GM23338 (cell line): ENCODE measurements around the gene CTAGE1. TPM values are rescaled to one million over a fixed set of nuclear protein-coding genes. Genes with fewer than 3 reads are reported as not detected.

ENCODE experiments used
- ATAC-seq: fragments of 200-7000 bp; cut with Tn5 transposase; 3 replicates; pipeline ENCODE4 v1.9.1; 2020
- DNase-seq: peaks from one replicate; pipeline ENCODE4 v3.0.0-alpha.2; 2015; ENCODE audit warnings: low spot score
- H2AFZ ChIP-seq: fragments of 200-600 bp; sonication (generic); 2 replicates; pipeline ENCODE4 v1.8.0; 2016; ENCODE audit warnings: antibody characterized with exemption, mild to moderate bottlenecking, moderate library complexity
- H3F3A ChIP-seq: fragments of 200-600 bp; sonication (generic); replicated peaks from 2 replicates; pipeline ENCODE4 v1.8.0; 2017; ENCODE audit warnings: antibody characterized with exemption, mixed run types, low read depth
- H3K27ac ChIP-seq: fragments of 200-600 bp; sonication (generic); 2 replicates; pipeline ENCODE4 v1.6.1; 2016; ENCODE audit warnings: low read depth
- H3K27me3 ChIP-seq: fragments of 200-600 bp; sonication (generic); 2 replicates; pipeline ENCODE4 v1.8.0; 2016; ENCODE audit warnings: mild to moderate bottlenecking, mixed run types, moderate library complexity; ENCODE audit not compliant: insufficient read depth
- H3K36me3 ChIP-seq: fragments of 200-600 bp; sonication (generic); 2 replicates; pipeline ENCODE4 v1.8.0; 2016; ENCODE audit warnings: mild to moderate bottlenecking; ENCODE audit not compliant: insufficient read depth
- H3K4me1 ChIP-seq: fragments of 200-600 bp; sonication (generic); 2 replicates; pipeline ENCODE4 v1.8.0; 2016; ENCODE audit warnings: mild to moderate bottlenecking, moderate library complexity; ENCODE audit not compliant: insufficient read depth
- H3K4me2 ChIP-seq: fragments of 200-600 bp; sonication (generic); 2 replicates; pipeline ENCODE4 v1.7.1; 2017; ENCODE audit warnings: mixed run types
- H3K4me3 ChIP-seq: fragments of 200-600 bp; sonication (generic); 2 replicates; pipeline ENCODE4 v1.6.1; 2016; ENCODE audit warnings: mixed run types
- H3K79me2 ChIP-seq: fragments of 200-600 bp; sonication (generic); replicated peaks from 2 replicates; pipeline ENCODE4 v1.8.0; 2017; ENCODE audit warnings: mild to moderate bottlenecking; ENCODE audit not compliant: insufficient read depth
- H3K9me2 ChIP-seq: fragments of 200-600 bp; sonication (generic); 2 replicates; pipeline ENCODE4 v1.8.0; 2017; ENCODE audit not compliant: insufficient read depth
- H4K20me1 ChIP-seq: fragments of 200-600 bp; sonication (generic); replicated peaks from 2 replicates; pipeline ENCODE4 v1.8.0; 2017; ENCODE audit warnings: mild to moderate bottlenecking; ENCODE audit not compliant: insufficient read depth
- H3K27ac Mint-ChIP-seq: 2 replicates; pipeline ENCODE4 v1.8.0; 2020; ENCODE audit warnings: inconsistent platforms, mild to moderate bottlenecking, moderate library complexity, mixed read lengths
- H3K27me3 Mint-ChIP-seq: 3 replicates; pipeline ENCODE4 v1.8.0; 2022; ENCODE audit warnings: low read depth, mild to moderate bottlenecking, moderate library complexity, mixed read lengths, inconsistent platforms; ENCODE audit not compliant: insufficient read depth, poor library complexity
- H3K36me3 Mint-ChIP-seq: 3 replicates; pipeline ENCODE4 v1.8.0; 2021; ENCODE audit warnings: low read depth, mild to moderate bottlenecking, inconsistent platforms, moderate library complexity, mixed read lengths
- H3K4me1 Mint-ChIP-seq: 3 replicates; pipeline ENCODE4 v1.8.0; 2020; ENCODE audit warnings: mild to moderate bottlenecking, inconsistent platforms, mixed read lengths
- H3K4me3 Mint-ChIP-seq: 3 replicates; pipeline ENCODE4 v1.8.0; 2021; ENCODE audit warnings: moderate library complexity, mild to moderate bottlenecking, inconsistent platforms, mixed read lengths
- H3K9me3 Mint-ChIP-seq: 3 replicates; pipeline ENCODE4 v1.8.0; 2020; ENCODE audit warnings: moderate library complexity, mild to moderate bottlenecking, inconsistent platforms, mixed read lengths
- CREB1 ChIP-seq: fragments of 250-450 bp; sonication (Bioruptor Pico); IDR thresholded peaks from 2 replicates; pipeline ENCODE4 v1.5.0; 2020; ENCODE audit warnings: low read depth, mild to moderate bottlenecking, moderate library complexity
- EZH2 ChIP-seq: fragments of 200-600 bp; sonication (generic); IDR thresholded peaks from one replicate; pipeline ENCODE4 v1.8.0; 2017; ENCODE audit warnings: antibody characterized with exemption, mild to moderate bottlenecking, low read depth; ENCODE audit not compliant: unreplicated experiment
- EZH2phosphoT487 ChIP-seq: fragments of 200-600 bp; sonication (generic); IDR thresholded peaks from one replicate; pipeline ENCODE4 v1.8.1; 2018; ENCODE audit warnings: antibody characterized with exemption; ENCODE audit not compliant: unreplicated experiment
- JUNB ChIP-seq: IDR thresholded peaks from one replicate; pipeline ENCODE4 v1.6.1; 2016; ENCODE audit warnings: antibody characterized with exemption; ENCODE audit not compliant: unreplicated experiment
- NANOG ChIP-seq: IDR thresholded peaks from 2 replicates; pipeline ENCODE4 v1.6.1; 2016; ENCODE audit warnings: antibody characterized with exemption, borderline replicate concordance
- POLR2AphosphoS5 ChIP-seq: IDR thresholded peaks from 2 replicates; pipeline ENCODE4 v1.6.1; 2016; ENCODE audit warnings: antibody characterized with exemption, low read depth
- REST ChIP-seq: IDR thresholded peaks from one replicate; pipeline ENCODE4 v1.6.1; 2018; ENCODE audit warnings: antibody characterized with exemption; ENCODE audit not compliant: unreplicated experiment
- STAT1 ChIP-seq: IDR thresholded peaks from one replicate; pipeline ENCODE4 v1.6.1; 2016; ENCODE audit warnings: antibody characterized with exemption; ENCODE audit not compliant: unreplicated experiment
- ZNF114 ChIP-seq: fragments of 250-450 bp; sonication (Bioruptor Pico); IDR thresholded peaks from 2 replicates; pipeline ENCODE4 v1.5.0; 2020; ENCODE audit warnings: mild to moderate bottlenecking, moderate library complexity
- ZNF331 ChIP-seq: fragments of 250-450 bp; sonication (Bioruptor Pico); IDR thresholded peaks from 2 replicates; pipeline ENCODE4 v1.5.0; 2020; ENCODE audit warnings: low read depth, mild to moderate bottlenecking, moderate library complexity
- ZNF462 ChIP-seq: fragments of 250-450 bp; sonication (Bioruptor Pico); IDR thresholded peaks from 2 replicates; pipeline ENCODE4 v1.5.0; 2020; ENCODE audit warnings: mild to moderate bottlenecking, moderate library complexity
- polyA plus RNA-seq: library from polyadenylated mRNA; unstranded; fragments of >200 nt; fragmentation: Nextera tagmentation; extraction: Ambion mirVana; gene quantifications from 2 replicates; pipeline ENCODE4 v1.2.1, GENCODE V29; 2016
- total RNA-seq: library from RNA; depleted of rRNA; stranded (reverse); fragments of >200 nt; shearing (Covaris generic); gene quantifications from 2 replicates; pipeline ENCODE4 v1.2.3, GENCODE V29; 2014
- TF ChIP-seq, protein P1 (sequence below): IDR thresholded peaks from 2 replicates; pipeline ENCODE4 v1.6.1; 2016; ENCODE audit warnings: antibody characterized with exemption
- TF ChIP-seq, protein P2 (sequence below), 2 experiments: fragments of 200-600 bp in 1 of 2; sonication (generic) in 1 of 2; conservative IDR thresholded peaks; 2 replicates each; pipeline versions ENCODE4 v1.5.1 to v1.6.1; 2016 to 2017; ENCODE audit warnings: antibody characterized with exemption in 2 of 2, low read depth in 2 of 2, mild to moderate bottlenecking in 2 of 2, moderate library complexity in 1 of 2

CTAGE1 gene
- total and polyA plus RNA-seq, 2 experiments from 2014 or later = 0.03 to 0.06 TPM

DNA sequence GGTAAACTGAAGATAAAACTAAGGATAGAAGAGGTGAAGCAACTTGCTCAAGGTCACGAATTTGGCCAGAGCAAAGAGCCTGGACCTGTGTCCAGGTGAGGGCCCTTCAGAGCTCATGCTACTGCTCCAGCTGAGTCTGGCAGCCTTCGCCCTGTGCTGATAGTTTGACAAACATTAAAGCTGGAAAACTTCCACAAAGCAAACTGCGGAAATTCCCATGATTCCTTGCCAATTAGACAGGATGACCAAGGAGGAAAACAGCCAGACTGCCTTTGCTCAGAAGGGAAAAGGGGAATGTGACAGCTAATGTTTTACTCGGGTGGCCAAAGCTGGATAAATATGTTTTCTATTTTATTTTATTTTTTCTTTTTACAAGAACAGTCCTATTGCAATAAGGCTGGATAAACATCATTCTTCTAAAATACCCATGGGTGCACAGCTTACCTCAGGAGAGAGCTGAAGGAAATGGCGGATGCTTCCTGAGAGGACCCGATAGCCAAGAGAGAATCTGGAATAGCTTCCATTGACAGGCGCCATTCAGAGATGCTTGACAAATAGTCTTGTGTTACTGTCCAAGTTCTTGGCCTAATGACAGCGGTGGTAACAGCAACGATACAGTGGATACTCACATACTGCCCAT is 5.3 kb upstream of the CTAGE1 start:
- H3K9me2 ChIP-seq = no peaks in the 10 kb centered on the region
- H3K27me3 ChIP-seq = no peaks in the 10 kb centered on the region
- DNase-seq (no peak), ATAC-seq (no peak)
- Mint-ChIP-seq H3K27me3 (no peaks in the 10 kb centered on the region), H3K9me3 (peaks cover 10% of the 10 kb centered on the region; the same call in 2 of the 3 replicates), H3K4me3 (no peak overlapping the region), H3K36me3 (no peaks in the 10 kb centered on the region), H3K27ac (no peak overlapping the region), H3K4me1 (no peaks in the 10 kb centered on the region; the same call in 2 of the 3 replicates)
- H3K27ac ChIP-seq = no peak overlapping the region
- no peak overlapping the region for H2AFZ ChIP-seq
- no peak overlapping the region for H3K4me3 ChIP-seq
- H3K36me3 ChIP-seq = no peaks in the 10 kb centered on the region
- H3K4me1 ChIP-seq = no peaks in the 10 kb centered on the region
- H3K79me2 ChIP-seq = no peaks in the 10 kb centered on the region
- TF ChIP-seq REST (no peak), ZNF331 (CRISPR knock-in tag) (no peak), NANOG (no peak), EZH2phosphoT487 (no peak), ZNF114 (no peak), EZH2 (no peak), JUNB (no peak), STAT1 (no peak), POLR2AphosphoS5 (no peak), CREB1 (CRISPR knock-in tag) (no peak), ZNF462 (CRISPR knock-in tag) (no peak)
- TF ChIP-seq, protein P1, sequence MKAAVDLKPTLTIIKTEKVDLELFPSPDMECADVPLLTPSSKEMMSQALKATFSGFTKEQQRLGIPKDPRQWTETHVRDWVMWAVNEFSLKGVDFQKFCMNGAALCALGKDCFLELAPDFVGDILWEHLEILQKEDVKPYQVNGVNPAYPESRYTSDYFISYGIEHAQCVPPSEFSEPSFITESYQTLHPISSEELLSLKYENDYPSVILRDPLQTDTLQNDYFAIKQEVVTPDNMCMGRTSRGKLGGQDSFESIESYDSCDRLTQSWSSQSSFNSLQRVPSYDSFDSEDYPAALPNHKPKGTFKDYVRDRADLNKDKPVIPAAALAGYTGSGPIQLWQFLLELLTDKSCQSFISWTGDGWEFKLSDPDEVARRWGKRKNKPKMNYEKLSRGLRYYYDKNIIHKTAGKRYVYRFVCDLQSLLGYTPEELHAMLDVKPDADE = no peak
- TF ChIP-seq, protein P2, sequence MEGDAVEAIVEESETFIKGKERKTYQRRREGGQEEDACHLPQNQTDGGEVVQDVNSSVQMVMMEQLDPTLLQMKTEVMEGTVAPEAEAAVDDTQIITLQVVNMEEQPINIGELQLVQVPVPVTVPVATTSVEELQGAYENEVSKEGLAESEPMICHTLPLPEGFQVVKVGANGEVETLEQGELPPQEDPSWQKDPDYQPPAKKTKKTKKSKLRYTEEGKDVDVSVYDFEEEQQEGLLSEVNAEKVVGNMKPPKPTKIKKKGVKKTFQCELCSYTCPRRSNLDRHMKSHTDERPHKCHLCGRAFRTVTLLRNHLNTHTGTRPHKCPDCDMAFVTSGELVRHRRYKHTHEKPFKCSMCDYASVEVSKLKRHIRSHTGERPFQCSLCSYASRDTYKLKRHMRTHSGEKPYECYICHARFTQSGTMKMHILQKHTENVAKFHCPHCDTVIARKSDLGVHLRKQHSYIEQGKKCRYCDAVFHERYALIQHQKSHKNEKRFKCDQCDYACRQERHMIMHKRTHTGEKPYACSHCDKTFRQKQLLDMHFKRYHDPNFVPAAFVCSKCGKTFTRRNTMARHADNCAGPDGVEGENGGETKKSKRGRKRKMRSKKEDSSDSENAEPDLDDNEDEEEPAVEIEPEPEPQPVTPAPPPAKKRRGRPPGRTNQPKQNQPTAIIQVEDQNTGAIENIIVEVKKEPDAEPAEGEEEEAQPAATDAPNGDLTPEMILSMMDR (conservative IDR thresholded peaks at IDR 0.05; ENCODE audit: low read depth in 2 of 2) = no peak
- H3F3A ChIP-seq = no peaks in the 10 kb centered on the region
- no peaks in the 10 kb centered on the region for H4K20me1 ChIP-seq
- no peak overlapping the region for H3K4me2 ChIP-seq
